Epithelial cell of umbilical artery (primary cell): Measurements from ENCODE around the gene TENT4A. TPM values are rescaled to one million over a fixed set of nuclear protein-coding genes. Genes with fewer than 3 reads are reported as not detected.

Experiments used
- total RNA-seq: library from RNA; depleted of rRNA; stranded (reverse); fragments of >200 nt; gene quantifications from 2 replicates; pipeline ENCODE4 v1.2.3, GENCODE V29; 2014

The TENT4A gene
- total RNA-seq = 8.1 and 9.4 TPM in 2 replicates

GRCh38 chr5:6713274-6714225 is at the start of gene TENT4A:
Gene TENT4A, plus strand, starts transcription at chr5:6713432. Its CDS starts 552 bp downstream, at chr5:6713984.

Other genes starting within 250 kb of the TENT4A start
- 64.7 and 67.2 TPM in 2 replicates for gene NSUN2, start 80.4 kb upstream of the TENT4A start, total RNA-seq
- 5.8 and 11.2 TPM in 2 replicates for gene SRD5A1, start 80.0 kb upstream of the TENT4A start, total RNA-seq